ENCODE measurements around the gene ECHDC3.
"Not testable (repeated sequence)": the region's sequence is repeated elsewhere in the genome, so short reads cannot be mapped to it uniquely, and the experiment has no call there.

The ECHDC3 gene

GRCh38 chr10:11719496-11720259 lies 22.5 kb upstream of the ECHDC3 start:
- DNase-seq, result no peak

- DNase-seq, result no peak
Measured at GRCh38 chr10:11720260-11720741, 21.9 kb upstream of the ECHDC3 start.

- no peak for DNase-seq
Measured at GRCh38 chr10:11721806-11722205, 20.4 kb upstream of the ECHDC3 start.

GRCh38 chr10:11723359-11723758 lies 18.8 kb upstream of the ECHDC3 start:
- no peak for DNase-seq

GRCh38 chr10:11724938-11725776 lies 17.0 kb upstream of the ECHDC3 start:
- no peak for DNase-seq

GRCh38 chr10:11725912-11726311 lies 16.3 kb upstream of the ECHDC3 start:
- DNase-seq, result no peak

- DNase-seq, result no peak
Measured at GRCh38 chr10:11727563-11727962, 14.6 kb upstream of the ECHDC3 start.

GRCh38 chr10:11728353-11728752 lies 13.8 kb upstream of the ECHDC3 start:
- no peak for DNase-seq

- DNase-seq, result no peak
Measured at GRCh38 chr10:11729790-11730315, 12.3 kb upstream of the ECHDC3 start.

- DNase-seq, result no peak
Measured at GRCh38 chr10:11730779-11731178, 11.4 kb upstream of the ECHDC3 start.

GRCh38 chr10:11736767-11737166 lies 5.4 kb upstream of the ECHDC3 start:
- not testable (repeated sequence) for DNase-seq

- not testable (repeated sequence) for DNase-seq
Measured at GRCh38 chr10:11737258-11738032, 4.7 kb upstream of the ECHDC3 start.

- no peak for DNase-seq
Measured at GRCh38 chr10:11740907-11741306, 1.3 kb upstream of the ECHDC3 start.

GRCh38 chr10:11741608-11742007 lies 574 bp upstream of the ECHDC3 start:
- no peak for DNase-seq

- DNase-seq, result no peak
Measured at GRCh38 chr10:11742779-11743298, 657 bp downstream of the ECHDC3 start.

GRCh38 chr10:11743461-11744338 lies 1.5 kb downstream of the ECHDC3 start:
- no peak for DNase-seq

GRCh38 chr10:11745045-11745444 lies 2.9 kb downstream of the ECHDC3 start:
- DNase-seq, result no peak

GRCh38 chr10:11746883-11747539 lies 4.8 kb downstream of the ECHDC3 start:
- no peak for DNase-seq

- no peak for DNase-seq
Measured at GRCh38 chr10:11748866-11749265, 6.7 kb downstream of the ECHDC3 start.

GRCh38 chr10:11750420-11750819 lies 8.2 kb downstream of the ECHDC3 start:
- no peak for DNase-seq

- no peak for DNase-seq
Measured at GRCh38 chr10:11754173-11754572, 12.0 kb downstream of the ECHDC3 start.

Measured in stimulated activated CD4-positive, alpha-beta T cell treated with anti-CD3 and anti-CD28 coated beads, Interleukin-4, amount 100 ng/mL, for 1 hour (primary cell).